Measurements from ENCODE around the gene CYP1A2.
"Not testable (repeated sequence)": the region's sequence is repeated elsewhere in the genome, so short reads cannot be mapped to it uniquely, and the experiment has no call there.

The CYP1A2 gene

GRCh38 chr15:74748322-74748946 lies at the start of gene CYP1A2:
Gene CYP1A2, plus strand, starts transcription at chr15:74748845. Its CDS starts 894 bp downstream, at chr15:74749739.
- no peak for DNase-seq

DNA sequence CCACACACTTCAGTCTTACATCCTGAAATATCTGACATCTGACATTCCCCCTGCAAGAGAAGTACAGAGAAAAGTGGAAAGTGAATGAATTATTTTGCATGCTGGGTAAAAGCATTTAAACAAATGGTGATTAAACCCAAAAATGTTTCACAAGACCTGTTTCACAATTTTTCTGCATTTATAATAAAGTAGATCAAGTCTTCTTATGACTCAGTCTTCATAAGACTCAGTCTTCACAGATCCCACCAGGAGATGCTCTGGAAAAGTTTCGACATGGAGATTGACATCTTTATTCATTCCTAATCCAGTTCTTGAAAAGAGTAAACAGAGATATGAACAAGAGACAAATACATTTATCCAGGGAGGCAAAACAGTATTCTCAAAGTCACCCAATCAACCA lies 39.6 kb upstream of the CYP1A2 start:
- no peak for DNase-seq

- DNase-seq: no peak
These were observed 38.8 kb upstream of the CYP1A2 start for GRCh38 chr15:74709892-74710291.

GRCh38 chr15:74710319-74711094 lies 38.1 kb upstream of the CYP1A2 start:
- DNase-seq: no peak

GRCh38 chr15:74712311-74712710 lies 36.3 kb upstream of the CYP1A2 start:
- no peak for DNase-seq

DNA sequence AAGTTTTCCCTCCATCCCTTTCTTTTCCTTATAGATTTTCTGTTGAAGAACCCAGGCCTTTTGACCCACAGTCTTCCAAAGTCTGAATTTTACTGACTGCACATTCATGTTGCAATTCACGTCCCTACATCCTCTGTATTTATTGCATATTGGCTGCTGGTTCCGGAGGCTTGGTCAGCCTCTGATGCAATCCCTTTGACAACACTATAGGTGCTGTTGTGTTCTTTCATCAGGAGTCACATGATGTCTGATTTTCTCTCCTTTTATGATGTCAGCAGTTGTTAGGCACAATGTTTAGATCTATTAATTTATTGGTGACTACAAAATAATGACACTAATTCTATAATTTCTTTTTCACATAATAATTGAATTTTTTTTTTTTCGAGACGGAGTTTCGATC lies 32.0 kb upstream of the CYP1A2 start:
- DNase-seq: no peak

DNA sequence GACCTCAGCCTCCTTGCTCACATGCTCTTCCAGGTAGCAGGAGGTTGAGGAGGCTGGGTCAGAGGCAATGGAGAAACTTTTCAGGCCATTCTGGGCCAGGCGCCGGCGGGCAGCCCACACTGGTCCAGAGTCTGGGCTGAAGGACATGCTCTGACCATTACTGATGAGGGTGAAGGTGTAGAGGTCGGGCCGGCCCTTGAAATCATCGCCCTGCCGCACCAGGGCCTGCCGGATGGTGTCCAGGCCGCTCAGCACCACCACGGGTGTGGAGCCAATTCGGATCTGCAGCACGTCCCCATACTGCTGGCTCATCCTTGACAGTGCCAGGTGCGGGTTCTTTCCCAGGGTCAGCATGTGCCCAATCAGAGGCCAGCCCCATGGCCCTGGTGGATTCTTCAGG lies 26.1 kb upstream of the CYP1A2 start:
- no peak for DNase-seq

DNA sequence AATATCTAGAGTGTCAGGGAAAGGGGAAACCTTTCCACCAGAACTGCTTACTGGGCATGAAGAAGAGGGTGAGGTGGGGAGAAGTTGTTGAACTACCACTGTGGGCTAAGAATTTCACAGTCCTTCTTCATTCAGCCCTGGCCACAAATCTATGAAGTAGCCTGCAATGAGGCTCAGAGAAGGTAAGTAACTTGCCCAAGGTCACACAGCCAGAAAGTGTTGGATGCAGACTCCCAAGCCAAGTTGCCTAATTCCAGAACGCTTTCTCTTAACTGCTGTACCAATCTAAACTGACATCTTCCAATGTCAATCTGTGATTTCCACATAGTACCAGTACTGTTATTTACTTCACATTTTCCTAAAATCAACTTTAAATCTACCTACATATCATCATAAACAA lies 25.5 kb upstream of the CYP1A2 start:
- no peak for DNase-seq

DNA sequence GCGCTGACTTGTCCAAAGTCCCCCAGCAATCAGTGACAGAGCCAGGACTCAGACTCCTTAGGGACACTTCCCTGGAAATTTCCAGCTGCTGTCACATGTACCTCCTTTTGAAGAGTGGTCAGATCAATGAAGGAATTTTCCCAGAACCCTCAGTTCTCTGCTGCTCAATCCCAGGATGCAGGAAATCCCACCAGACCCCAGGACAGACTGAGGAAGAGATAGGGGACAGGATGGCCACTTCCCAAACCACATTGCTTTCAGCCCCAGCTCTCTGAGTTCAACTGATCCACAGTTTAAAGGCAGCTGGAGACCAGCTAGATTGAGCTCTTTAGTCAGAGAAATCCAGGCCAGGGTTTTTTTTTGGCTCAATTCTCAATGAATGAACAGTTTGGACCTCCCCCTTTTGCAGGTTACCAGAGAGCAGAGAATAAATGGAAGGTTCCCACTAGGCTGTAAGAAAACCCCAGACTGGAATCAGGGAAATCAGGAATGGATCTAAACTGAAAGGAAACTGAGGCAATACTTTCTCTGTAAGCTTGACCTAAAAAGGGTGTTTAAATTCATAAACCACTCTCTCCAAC lies 24.8 kb upstream of the CYP1A2 start:
- DNase-seq: no peak

GRCh38 chr15:74724570-74725224 lies 23.9 kb upstream of the CYP1A2 start:
- DNase-seq: no peak

- peak; percentile 61 for DNase-seq
These were observed 23.3 kb upstream of the CYP1A2 start, which contains the start of gene CYP1A1 for GRCh38 chr15:74725225-74725774. Gene CYP1A1, minus strand, starts transcription at chr15:74725528. Its CDS starts 2,431 bp downstream, at chr15:74723097.

GRCh38 chr15:74725845-74726773 lies 22.5 kb upstream of the CYP1A2 start:
- peak; percentile 74 for DNase-seq

DNA sequence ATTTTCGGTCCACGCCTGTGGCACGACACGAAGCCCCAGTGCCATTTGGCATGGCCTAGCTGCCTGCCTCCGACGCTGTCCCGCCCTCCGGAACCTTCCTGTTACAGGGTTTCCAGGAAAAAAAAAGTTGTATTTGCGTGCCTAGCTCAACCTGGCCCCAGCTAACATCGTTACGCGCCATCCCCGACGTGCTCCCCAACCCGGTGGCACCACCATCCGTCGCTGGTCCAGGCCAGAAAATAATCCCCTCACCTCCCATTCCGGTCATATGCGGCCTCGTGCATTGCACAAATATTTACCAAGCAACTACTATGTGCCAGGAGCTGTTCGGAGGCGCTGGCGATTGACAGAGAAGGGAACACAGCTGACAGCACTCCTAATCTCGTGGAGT lies 21.9 kb upstream of the CYP1A2 start:
- no peak for DNase-seq

GRCh38 chr15:74727727-74728126 lies 20.9 kb upstream of the CYP1A2 start:
- DNase-seq: no peak

- DNase-seq: not testable (repeated sequence)
These were observed 19.9 kb upstream of the CYP1A2 start for GRCh38 chr15:74728699-74729098.

- DNase-seq: not testable (repeated sequence)
These were observed 19.3 kb upstream of the CYP1A2 start for GRCh38 chr15:74729372-74729771.

GRCh38 chr15:74730619-74731316 lies 17.9 kb upstream of the CYP1A2 start:
- DNase-seq: no peak

DNA sequence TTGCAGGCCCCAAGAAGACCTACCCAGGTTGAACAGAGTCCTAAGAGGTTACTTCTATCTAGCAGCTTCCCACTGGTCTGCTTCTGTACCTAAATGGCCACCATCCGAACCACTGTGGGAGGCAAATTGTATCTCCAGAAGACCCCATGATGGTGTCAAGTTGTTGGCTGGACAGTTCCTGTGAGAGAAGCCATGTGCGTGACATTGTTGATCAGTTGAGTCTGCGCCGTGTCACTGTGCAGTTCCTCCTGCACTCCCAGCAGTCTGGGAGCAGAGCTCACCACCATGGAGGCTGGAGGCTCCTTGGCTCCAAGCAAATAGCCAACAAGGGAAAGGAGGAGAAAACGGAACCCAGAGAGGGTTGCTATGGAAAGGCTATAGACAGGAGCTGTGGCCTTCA lies 15.8 kb upstream of the CYP1A2 start:
- DNase-seq: no peak

DNA sequence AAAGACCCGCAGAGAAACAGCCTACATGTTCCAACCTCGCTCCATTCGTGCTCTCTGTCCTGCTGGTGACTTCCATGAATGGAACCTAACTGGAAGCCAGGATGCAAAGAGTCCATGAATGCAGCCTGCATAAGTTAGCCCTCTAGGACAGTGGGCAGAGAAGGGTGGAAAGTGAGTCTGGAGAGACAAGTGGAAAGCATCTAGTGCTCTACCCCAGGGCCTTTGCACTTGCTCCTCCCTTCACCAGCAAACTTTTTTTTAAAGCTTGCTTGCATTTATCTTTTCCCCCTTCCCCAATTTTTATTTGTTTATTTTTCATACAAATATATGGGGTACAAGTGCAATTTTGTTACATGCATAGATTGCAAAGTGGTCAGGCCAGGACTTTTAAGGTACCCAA lies 15.4 kb upstream of the CYP1A2 start:
- DNase-seq: no peak

DNA sequence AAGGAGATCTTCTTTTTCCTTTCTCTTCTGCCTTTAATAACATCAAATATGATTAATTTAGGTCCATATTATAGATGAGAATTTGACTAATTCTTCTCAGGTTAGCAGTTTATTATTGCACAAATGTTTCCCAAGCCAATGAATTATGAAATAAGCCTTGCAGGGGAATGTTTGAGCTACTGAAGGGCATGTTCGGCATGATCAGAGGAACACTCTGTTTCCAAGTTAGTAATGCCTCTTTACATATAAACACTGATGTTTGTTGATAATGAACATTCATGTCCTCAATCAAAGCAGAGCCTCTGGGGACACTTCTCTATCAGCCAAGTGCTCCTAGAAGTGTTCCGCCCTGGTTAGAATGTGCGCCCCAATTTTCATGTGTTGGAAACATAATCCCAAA lies 13.3 kb upstream of the CYP1A2 start:
- DNase-seq: no peak

GRCh38 chr15:74738239-74738638 lies 10.4 kb upstream of the CYP1A2 start:
- not testable (repeated sequence) for DNase-seq

Measured in CD4-positive, alpha-beta T cell treated with Interleukin-17A for 4 hours (primary cell).